HG03457 (cell line): Measurements from ENCODE around the gene RANBP10.

Source experiments
- ATAC-seq: cut with Tn5 transposase; IDR thresholded peaks from one replicate; pipeline ENCODE4 v1.9.1; 2021; ENCODE audit warnings: moderate number of reproducible peaks; ENCODE audit not compliant: unreplicated experiment

RANBP10 gene

GRCh38 chr16:67679935-67680897 is 126.1 kb downstream of the RANBP10 start:
- no peak for ATAC-seq

DNA sequence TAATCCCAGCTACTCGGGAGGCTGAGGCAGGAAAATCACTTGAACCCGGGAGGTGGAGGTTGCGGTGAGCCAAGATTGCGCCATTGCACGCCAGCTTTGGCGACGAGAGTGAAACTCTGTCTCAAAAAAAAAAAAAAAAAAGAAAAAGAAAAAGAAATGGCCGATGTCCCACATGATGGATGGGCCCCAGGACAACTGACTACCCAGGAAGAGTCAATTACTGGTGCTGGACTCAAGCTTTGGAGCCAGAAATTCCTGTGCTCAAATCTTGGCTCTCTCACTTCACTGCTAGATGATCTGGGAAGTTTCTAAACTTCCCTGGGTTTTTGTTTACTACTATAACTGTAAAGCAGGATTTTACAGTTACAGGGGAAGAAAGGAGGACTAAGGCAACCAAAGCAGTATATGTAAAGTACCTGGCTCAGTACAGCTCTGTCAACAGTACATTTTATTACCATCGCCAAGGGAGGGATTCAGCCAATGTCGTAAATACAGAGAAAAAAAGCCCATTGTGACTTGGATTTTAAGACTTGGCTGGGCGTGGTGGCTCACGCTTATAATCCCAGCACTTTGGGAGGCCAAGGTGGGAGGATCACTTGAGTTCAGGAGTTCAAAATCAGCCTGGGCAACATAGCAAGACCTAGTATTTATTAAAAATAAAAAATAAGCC is 127.9 kb downstream of the RANBP10 start:
- ATAC-seq: no peak

GRCh38 chr16:67677712-67678111 is 128.6 kb downstream of the RANBP10 start:
- no peak for ATAC-seq

DNA sequence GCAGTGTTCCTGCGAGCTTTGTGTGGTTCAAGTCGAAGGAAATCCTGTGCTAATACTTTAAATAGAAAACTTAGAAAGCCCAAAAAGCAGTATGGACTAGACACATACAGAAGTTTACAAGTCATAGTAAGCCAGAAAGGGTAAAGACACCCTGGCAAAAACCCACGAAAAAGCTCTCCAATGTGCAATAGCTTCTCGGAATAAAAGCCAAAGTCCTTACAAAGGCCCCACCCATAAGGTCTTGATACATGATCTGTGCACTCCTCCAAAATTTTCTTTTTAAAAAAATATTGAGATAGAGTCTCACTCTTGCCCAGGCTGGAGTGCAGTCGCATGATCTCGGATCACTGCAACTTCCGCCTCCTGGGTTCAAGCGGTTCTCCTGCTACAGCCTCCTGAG is 129.4 kb downstream of the RANBP10 start:
- no peak for ATAC-seq

DNA sequence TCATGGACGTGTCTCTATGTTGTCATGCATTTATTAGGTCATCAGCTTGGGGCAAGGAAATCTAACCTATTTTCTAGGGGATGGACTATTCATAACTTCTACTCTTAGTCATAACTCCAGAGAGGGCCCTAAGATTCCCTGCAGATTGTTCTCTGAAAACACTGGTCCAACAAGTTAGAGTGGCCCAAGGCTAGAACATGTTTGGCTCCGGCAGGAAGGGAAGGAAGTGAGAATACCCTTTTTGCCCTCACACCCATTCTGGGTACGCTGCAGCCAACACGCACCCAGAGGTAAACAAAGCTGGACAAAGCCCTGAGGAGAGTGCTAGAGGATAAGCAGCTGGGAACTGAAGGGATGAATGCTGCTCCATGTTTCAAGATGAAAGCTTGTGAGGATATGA is 129.8 kb downstream of the RANBP10 start:
- ATAC-seq: no peak

DNA sequence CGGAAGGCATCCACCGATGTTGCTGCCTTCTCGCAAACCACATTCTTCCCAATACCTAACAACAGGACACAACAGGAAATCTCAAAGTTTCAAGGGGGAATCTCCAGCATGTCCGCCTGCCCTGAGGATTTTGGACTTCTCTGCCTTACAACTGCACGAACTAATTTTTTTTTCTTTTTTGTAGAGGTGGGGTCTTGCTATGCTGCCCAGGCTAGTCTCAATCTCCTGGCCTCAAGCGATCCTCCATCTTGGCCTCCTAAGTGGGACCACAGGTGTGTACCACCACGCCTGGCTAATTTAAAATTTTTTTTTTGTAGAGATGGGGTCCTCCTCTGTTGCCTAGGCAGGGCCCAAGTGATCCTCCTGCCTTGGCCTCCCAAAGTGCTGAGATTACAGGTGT is 130.4 kb downstream of the RANBP10 start:
- no peak for ATAC-seq

- no peak for ATAC-seq
Observed at GRCh38 chr16:67675579-67675935, 130.8 kb downstream of the RANBP10 start.

- no peak for ATAC-seq
Observed at GRCh38 chr16:67674851-67675578, 131.3 kb downstream of the RANBP10 start.

DNA sequence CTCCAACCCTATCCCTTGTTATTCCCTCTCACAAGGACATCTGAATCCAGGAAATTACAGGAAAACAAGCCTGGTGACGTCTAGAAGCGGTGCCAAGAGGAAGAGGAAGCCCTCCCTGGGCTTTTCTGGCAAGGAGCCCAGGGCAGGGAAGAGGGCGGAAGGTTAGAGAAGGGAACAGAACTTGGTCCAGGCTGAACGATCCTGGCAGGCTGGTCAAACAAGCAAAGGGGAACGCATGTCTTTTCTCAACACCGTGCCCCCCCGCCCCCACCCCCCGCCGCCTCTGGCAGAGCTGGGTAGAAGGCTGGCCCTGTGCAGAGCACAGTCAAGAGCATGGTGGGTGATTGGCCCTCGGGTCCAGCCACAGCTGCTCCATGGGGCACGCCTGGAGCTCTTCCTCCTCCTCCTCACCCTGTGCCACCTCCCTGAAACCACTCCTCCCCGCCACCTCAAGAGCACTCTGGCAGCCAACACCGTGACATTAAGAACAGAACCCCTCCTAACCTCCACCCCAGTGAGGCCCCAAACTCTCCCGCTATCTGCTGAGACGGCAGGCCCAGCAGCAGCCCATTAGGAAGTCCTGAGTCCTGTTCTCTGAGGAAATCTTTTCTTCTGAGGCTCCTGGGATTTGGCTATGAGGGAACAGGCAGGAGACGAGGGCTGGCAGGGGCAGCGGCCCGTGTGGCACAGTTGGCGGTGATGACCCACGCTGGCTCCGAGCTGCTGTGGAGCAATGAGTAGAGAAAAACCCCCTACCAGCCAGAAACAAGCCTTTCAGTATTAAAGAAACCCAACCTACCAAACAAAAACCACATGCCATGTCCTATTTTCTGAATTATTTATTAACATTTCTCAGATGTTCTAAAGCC is 132.4 kb downstream of the RANBP10 start:
- no peak for ATAC-seq
